GM20431 (cell line): ENCODE data around the gene SCRN1.

Experiments
- in situ Hi-C: fragments of 300-500 bp; cut with MseI, MboI; formaldehyde crosslinking; loops from one replicate; pipeline ENCODE4 v1.15.0; 2020; ENCODE audit warnings: low sequenced_read_pairs; ENCODE audit not compliant: unreplicated experiment

The SCRN1 gene

GRCh38 chr7:30012757-30013156 lies 23.2 kb upstream of the SCRN1 start:
- in situ Hi-C loops = no loop called here

- in situ Hi-C loops = no loop called here
These were observed 20.4 kb upstream of the SCRN1 start for GRCh38 chr7:30010021-30010420.

GRCh38 chr7:30005464-30005863 lies 15.9 kb upstream of the SCRN1 start:
- in situ Hi-C loops = no loop called here

- in situ Hi-C loops = no loop called here
These were observed 13.5 kb upstream of the SCRN1 start for GRCh38 chr7:30003098-30003497.

- in situ Hi-C loops = no loop called here
These were observed 12.4 kb upstream of the SCRN1 start for GRCh38 chr7:30001998-30002397.

GRCh38 chr7:29998489-29998888 lies 8.9 kb upstream of the SCRN1 start:
- in situ Hi-C loops = no loop called here

- in situ Hi-C loops = no loop called here
These were observed 6.7 kb upstream of the SCRN1 start for GRCh38 chr7:29996321-29996720.

- in situ Hi-C loops = no loop called here
These were observed 6.1 kb upstream of the SCRN1 start for GRCh38 chr7:29995652-29996051.

GRCh38 chr7:29993140-29993539 lies 3.5 kb upstream of the SCRN1 start:
- in situ Hi-C loops = no loop called here

- in situ Hi-C loops = no loop called here
These were observed 2.3 kb upstream of the SCRN1 start for GRCh38 chr7:29991937-29992336.

- in situ Hi-C loops = no loop called here
These were observed 1.3 kb upstream of the SCRN1 start for GRCh38 chr7:29990931-29991330.

- in situ Hi-C loops = no loop called here
These were observed 961 bp downstream of the SCRN1 start for GRCh38 chr7:29988424-29989256.

GRCh38 chr7:29987811-29988317 lies 1.7 kb downstream of the SCRN1 start:
- in situ Hi-C loops = no loop called here

GRCh38 chr7:29987083-29987482 lies 2.5 kb downstream of the SCRN1 start:
- in situ Hi-C loops = no loop called here

- in situ Hi-C loops = no loop called here
These were observed 9.4 kb downstream of the SCRN1 start for GRCh38 chr7:29980151-29980550.

GRCh38 chr7:29977886-29978651 lies 11.5 kb downstream of the SCRN1 start:
- in situ Hi-C loops = no loop called here

GRCh38 chr7:29976673-29977415 lies 12.8 kb downstream of the SCRN1 start:
- in situ Hi-C loops = no loop called here

- in situ Hi-C loops = no loop called here
These were observed 13.3 kb downstream of the SCRN1 start for GRCh38 chr7:29976266-29976665.

- in situ Hi-C loops = no loop called here
These were observed 14.0 kb downstream of the SCRN1 start for GRCh38 chr7:29975561-29975960.

GRCh38 chr7:29974286-29974685 lies 15.3 kb downstream of the SCRN1 start:
- in situ Hi-C loops = no loop called here

- in situ Hi-C loops = no loop called here
These were observed 17.3 kb downstream of the SCRN1 start for GRCh38 chr7:29972315-29972669.
